ENCODE results near the gene BAZ2B. TPM values are rescaled to one million over a fixed set of nuclear protein-coding genes. Genes with fewer than 3 reads are reported as not detected.
A peak's percentile ranks its signal among the peaks of the same experiment; 100 is the strongest.

BAZ2B gene
- total RNA-seq, 1 experiment from 2014 or later: 19.9 TPM

- Histone ChIP-seq H3K4me1 (ENCODE audit: control insufficient read depth in 1 of 2, insufficient read depth in 2 of 2, low read length in 2 of 2) (peaks cover 19 to 26% of the 10 kb centered on the region in 2 experiments), H3K27ac (ENCODE audit: low read depth, low read length) (no peak overlapping the region), H3K27me3 (ENCODE audit: insufficient read depth, low read length) (no peaks in the 10 kb centered on the region), H3K4me3 (replicated peaks in 1 of 2; ENCODE audit: low read depth in 1 of 2, low read length in 2 of 2) (no peak overlapping the region), H2AFZ (ENCODE audit: low read depth, low read length, poor library complexity, severe bottlenecking) (no peak overlapping the region), H3K9me3 (ENCODE audit: control insufficient read depth in 1 of 2, insufficient read depth in 1 of 2, low read depth in 1 of 2, low read length in 2 of 2) (no peaks in the 10 kb centered on the region), H3K79me2 (ENCODE audit: insufficient read depth, low read length) (no peaks in the 10 kb centered on the region), H3K9me2 (ENCODE audit: insufficient read depth) (no peaks in the 10 kb centered on the region), H3K36me3 (ENCODE audit: control insufficient read depth in 1 of 2, insufficient read depth in 2 of 2, low read length in 2 of 2) (no peaks in the 10 kb centered on the region), H3K4me2 (ENCODE audit: low read length) (no peak overlapping the region), H4K20me1 (ENCODE audit: insufficient read depth) (no peaks in the 10 kb centered on the region), H3K9ac (ENCODE audit: low read length) (no peak overlapping the region)
- BruUV-seq (replicated peaks): no TSS peak
- intact Hi-C loops (cut with micrococcal nuclease): no loop called here
- ATAC-seq (no peak), DNase-seq (ENCODE audit: low read depth, low spot score) (no peak)
- TF ChIP-seq CBX3 (IDR thresholded peaks at IDR 0.05; ENCODE audit: low read depth) (no peak), ZFX (IDR thresholded peaks at IDR 0.05) (no peak), POLR2A (IDR thresholded peaks at IDR 0.05; ENCODE audit: borderline replicate concordance, extremely low read depth, insufficient read depth, insufficient read length) (no peak), REST (IDR thresholded peaks at IDR 0.05; ENCODE audit: low read depth) (no peak), ZNF274 (IDR thresholded peaks at IDR 0.05; ENCODE audit: low read depth, low read length) (no peak), TCF7L2 (IDR thresholded peaks at IDR 0.05; ENCODE audit: borderline replicate concordance, extremely low read depth, insufficient read depth, insufficient read length) (no peak)
- ChIA-PET CTCF (no interaction called here), RAD21 (ENCODE audit: low non-redundant PET in 1 of 2, low total read pairs in 2 of 2, uncharacterized antibody in 2 of 2, unreplicated experiment in 2 of 2) (no interaction called here), POLR2A (no interaction called here)
These were observed 12.2 kb downstream of the BAZ2B start for GRCh38 chr2:159604159-159604558.

- POLR2A ChIA-PET: interaction anchor here (0.9 to 1.0 kb wide), 2 partner anchors 9 kb away, joined by 3 to 4 read pairs; no protein-coding TSS in a partner anchor
- RAD21 ChIA-PET (ENCODE audit: low non-redundant PET in 1 of 2, low total read pairs in 2 of 2, uncharacterized antibody in 2 of 2, unreplicated experiment in 2 of 2): no interaction called here
- intact Hi-C loops (cut with micrococcal nuclease): loop anchor here (2.0 kb wide), 1 partner anchor 14 kb away; no protein-coding TSS in a partner anchor
- no peaks in the 10 kb centered on the region for H3K9me2 ChIP-seq (ENCODE audit: insufficient read depth)
- DNase-seq (ENCODE audit: low read depth, low spot score) (peak; percentile 80), ATAC-seq (peak; percentile 97)
- H3K27ac ChIP-seq (ENCODE audit: low read depth, low read length): peak overlapping the region; percentile 2; the same call in 1 of the 2 replicates
- H3K4me1 ChIP-seq (ENCODE audit: control insufficient read depth in 1 of 2, insufficient read depth in 2 of 2, low read length in 2 of 2): peaks cover 19 to 22% of the 10 kb centered on the region in 2 experiments
- H4K20me1 ChIP-seq (ENCODE audit: insufficient read depth): no peaks in the 10 kb centered on the region
- H2AFZ ChIP-seq (ENCODE audit: low read depth, low read length, poor library complexity, severe bottlenecking): no peak overlapping the region
- H3K9ac ChIP-seq (ENCODE audit: low read length): no peak overlapping the region
- BruUV-seq (replicated peaks): no TSS peak
- no peaks in the 10 kb centered on the region for H3K36me3 ChIP-seq (ENCODE audit: control insufficient read depth in 1 of 2, insufficient read depth in 2 of 2, low read length in 2 of 2)
- no peaks in the 10 kb centered on the region for H3K9me3 ChIP-seq (ENCODE audit: control insufficient read depth in 1 of 2, insufficient read depth in 1 of 2, low read depth in 1 of 2, low read length in 2 of 2)
- no peaks in the 10 kb centered on the region for H3K79me2 ChIP-seq (ENCODE audit: insufficient read depth, low read length)
- peak overlapping the region in 1 of 2 experiments; percentile 13; a peak in 2 of 4 replicates for H3K4me3 ChIP-seq (replicated peaks in 1 of 2; ENCODE audit: low read depth in 1 of 2, low read length in 2 of 2)
- peak overlapping the region; percentile 67 for H3K4me2 ChIP-seq (ENCODE audit: low read length)
- CTCF ChIA-PET: no interaction called here
- no peaks in the 10 kb centered on the region for H3K27me3 ChIP-seq (ENCODE audit: insufficient read depth, low read length)
- TF ChIP-seq CBX3 (IDR thresholded peaks at IDR 0.05; ENCODE audit: low read depth) (peak; percentile 95), SIN3A (IDR thresholded peaks at IDR 0.05; ENCODE audit: low read depth) (peak; percentile 55; the same call in 1 of the 2 replicates), ELF1 (IDR thresholded peaks at IDR 0.05; ENCODE audit: borderline replicate concordance, low read depth) (no peak), ZBTB33 (IDR thresholded peaks at IDR 0.05; ENCODE audit: extremely low read depth, insufficient replicate concordance, low read length) (peak; percentile 47), ZFX (IDR thresholded peaks at IDR 0.05) (no peak), SRF (IDR thresholded peaks at IDR 0.05; ENCODE audit: low read depth) (peak; percentile 64; the same call in 1 of the 2 replicates), POLR2A (IDR thresholded peaks at IDR 0.05; ENCODE audit: borderline replicate concordance, extremely low read depth, insufficient read depth, insufficient read length) (no peak), SP1 (IDR thresholded peaks at IDR 0.05; ENCODE audit: low read depth) (peak; percentile 85), POLR2AphosphoS5 (IDR thresholded peaks at IDR 0.05; ENCODE audit: low read depth, low read length) (peak; percentile 50; the same call in 1 of the 2 replicates)
These were observed 15.6 kb downstream of the BAZ2B start for GRCh38 chr2:159600752-159601151.
